Esophagus squamous epithelium (tissue), 4 donors: Measurements from ENCODE around the gene LRRC10B.

ENCODE experiments used
- CTCF ChIP-seq, 6 experiments: fragments of 450-650 bp in 4 of 6; fragments of 200-600 bp in 2 of 6; sonication (generic) in 2 of 6; IDR thresholded peaks; one replicate each; pipeline ENCODE4 v1.5.1; 2016 to 2019; ENCODE audit warnings: antibody characterized with exemption in 6 of 6, mild to moderate bottlenecking in 4 of 6, moderate library complexity in 4 of 6
- POLR2A ChIP-seq, 4 donors: fragments of 450-650 bp; IDR thresholded peaks; one replicate each; pipeline ENCODE4 v1.6.1; 2017; ENCODE audit warnings: antibody characterized with exemption in 4 of 4, mild to moderate bottlenecking in 4 of 4, moderate library complexity in 3 of 4

DNA sequence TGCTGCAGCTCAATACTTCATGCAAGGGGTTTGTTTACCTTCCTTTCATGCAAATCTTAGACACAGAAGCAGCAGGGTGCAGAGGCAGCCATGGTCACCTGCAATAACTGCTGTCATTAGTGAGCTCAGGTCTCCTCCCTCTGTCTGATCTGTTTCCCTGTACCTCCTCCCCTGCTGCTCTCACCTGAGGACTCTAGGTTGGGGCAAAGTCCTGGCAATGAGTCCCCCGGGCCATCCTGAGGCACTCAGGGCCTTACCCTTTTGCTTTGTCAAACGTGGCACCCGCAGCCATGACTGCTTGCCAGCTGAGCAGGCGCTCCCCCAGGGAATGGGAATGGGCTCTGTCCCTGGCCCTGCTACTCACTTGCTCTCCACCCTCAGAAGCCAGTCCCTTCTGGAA is 3.9 kb downstream of the LRRC10B start:
- TF ChIP-seq CTCF (IDR thresholded peaks at IDR 0.05) (no peak), POLR2A (IDR thresholded peaks at IDR 0.05) (no peak)
